ENCODE data around the gene USP17L21. TPM values are rescaled to one million over a fixed set of nuclear protein-coding genes. Genes with fewer than 3 reads are reported as not detected.
"Not testable (repeated sequence)": the region's sequence is repeated elsewhere in the genome, so short reads cannot be mapped to it uniquely, and the experiment has no call there.

The USP17L21 gene, protein sequence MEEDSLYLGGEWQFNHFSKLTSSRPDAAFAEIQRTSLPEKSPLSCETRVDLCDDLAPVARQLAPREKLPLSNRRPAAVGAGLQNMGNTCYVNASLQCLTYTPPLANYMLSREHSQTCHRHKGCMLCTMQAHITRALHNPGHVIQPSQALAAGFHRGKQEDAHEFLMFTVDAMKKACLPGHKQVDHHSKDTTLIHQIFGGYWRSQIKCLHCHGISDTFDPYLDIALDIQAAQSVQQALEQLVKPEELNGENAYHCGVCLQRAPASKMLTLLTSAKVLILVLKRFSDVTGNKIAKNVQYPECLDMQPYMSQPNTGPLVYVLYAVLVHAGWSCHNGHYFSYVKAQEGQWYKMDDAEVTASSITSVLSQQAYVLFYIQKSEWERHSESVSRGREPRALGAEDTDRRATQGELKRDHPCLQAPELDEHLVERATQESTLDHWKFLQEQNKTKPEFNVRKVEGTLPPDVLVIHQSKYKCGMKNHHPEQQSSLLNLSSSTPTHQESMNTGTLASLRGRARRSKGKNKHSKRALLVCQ
- polyA plus RNA-seq (2013) = not detected

DNA sequence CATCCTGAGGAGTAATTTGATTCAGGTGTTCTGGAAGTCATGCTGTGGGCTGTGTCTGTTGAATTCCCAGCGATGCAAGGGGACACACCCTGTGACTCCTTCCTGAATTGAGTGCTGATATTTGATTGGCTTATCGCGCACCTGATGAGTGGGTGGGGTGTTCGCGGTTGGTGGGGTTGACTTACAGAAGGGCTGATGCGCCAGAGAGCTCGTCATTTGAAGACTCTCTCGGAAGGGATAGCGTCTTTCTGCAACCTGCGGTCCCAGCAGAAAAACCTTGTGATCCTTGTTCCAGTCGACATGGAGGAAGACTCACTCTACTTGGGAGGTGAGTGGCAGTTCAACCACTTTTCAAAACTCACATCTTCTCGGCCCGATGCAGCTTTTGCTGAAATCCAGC, at the start of gene USP17L21:
TSS of gene USP17L21 (plus strand) at position 301 of the 400 bp plus-strand sequence. CDS start at position 301, 0 bp downstream.
- CTCF ChIA-PET; H3K27ac ChIP-seq (ENCODE audit: insufficient read depth in 1 of 2, low read depth in 1 of 2, low read length in 2 of 2, poor library complexity in 1 of 2, severe bottlenecking in 2 of 2); H3K4me3 ChIP-seq (ENCODE audit: control insufficient read depth in 1 of 7, extremely low read depth in 1 of 7, insufficient read depth in 4 of 7, low read depth in 2 of 7, low read length in 6 of 7); H3K36me3 ChIP-seq (ENCODE audit: control insufficient read depth in 4 of 4, insufficient read depth in 4 of 4, low read length in 3 of 4); DNase-seq; H3K9me3 ChIP-seq (ENCODE audit: control extremely low read depth in 1 of 5, control insufficient read depth in 4 of 5, insufficient read depth in 2 of 5, low read depth in 1 of 5, low read length in 4 of 5); H3K27me3 ChIP-seq (replicated peaks in 2 of 5; ENCODE audit: control insufficient read depth in 4 of 5, insufficient read depth in 5 of 5, low read length in 4 of 5); H3K4me1 ChIP-seq (ENCODE audit: control extremely low read depth in 1 of 4, control insufficient read depth in 4 of 4, insufficient read depth in 4 of 4, low read length in 3 of 4); POLR2A ChIA-PET: not testable (repeated sequence)
- WGBS (ENCODE audit: insufficient coverage) = no CpG with 5 or more reads among the region's 13 CpGs

DNA sequence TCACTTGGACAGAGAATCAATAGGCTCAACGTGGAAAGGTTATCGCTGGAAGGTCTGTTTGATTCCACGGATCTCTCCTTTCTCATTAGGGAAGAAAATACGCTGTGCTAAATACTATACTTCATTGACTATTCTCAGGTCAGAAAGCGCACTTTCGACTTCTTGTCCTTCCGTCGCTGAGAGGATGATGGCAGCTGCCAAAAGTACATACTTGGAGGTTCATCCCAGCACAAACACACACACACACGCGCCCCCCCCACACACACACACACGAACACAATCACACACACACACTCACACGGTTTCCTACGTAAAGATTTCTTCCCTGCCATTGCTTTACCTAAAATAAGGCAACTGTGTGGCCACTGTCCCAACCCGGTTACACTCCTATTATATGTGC, 48.0 kb upstream of the USP17L21 start:
- CTCF ChIA-PET; H3K36me3 ChIP-seq (ENCODE audit: control insufficient read depth in 4 of 4, insufficient read depth in 4 of 4, low read length in 3 of 4); DNase-seq; H3K27ac ChIP-seq (ENCODE audit: insufficient read depth in 1 of 2, low read depth in 1 of 2, low read length in 2 of 2, poor library complexity in 1 of 2, severe bottlenecking in 2 of 2); POLR2A ChIA-PET; H3K4me1 ChIP-seq (ENCODE audit: control extremely low read depth in 1 of 4, control insufficient read depth in 4 of 4, insufficient read depth in 4 of 4, low read length in 3 of 4); H3K4me3 ChIP-seq (ENCODE audit: control insufficient read depth in 1 of 7, extremely low read depth in 1 of 7, insufficient read depth in 4 of 7, low read depth in 2 of 7, low read length in 6 of 7); H3K27me3 ChIP-seq (replicated peaks in 2 of 5; ENCODE audit: control insufficient read depth in 4 of 5, insufficient read depth in 5 of 5, low read length in 4 of 5); H3K9me3 ChIP-seq (ENCODE audit: control extremely low read depth in 1 of 5, control insufficient read depth in 4 of 5, insufficient read depth in 2 of 5, low read depth in 1 of 5, low read length in 4 of 5): not testable (repeated sequence)
- 91% methylated on average over 8 of the region's 14 CpGs for WGBS (ENCODE audit: insufficient coverage)

DNA sequence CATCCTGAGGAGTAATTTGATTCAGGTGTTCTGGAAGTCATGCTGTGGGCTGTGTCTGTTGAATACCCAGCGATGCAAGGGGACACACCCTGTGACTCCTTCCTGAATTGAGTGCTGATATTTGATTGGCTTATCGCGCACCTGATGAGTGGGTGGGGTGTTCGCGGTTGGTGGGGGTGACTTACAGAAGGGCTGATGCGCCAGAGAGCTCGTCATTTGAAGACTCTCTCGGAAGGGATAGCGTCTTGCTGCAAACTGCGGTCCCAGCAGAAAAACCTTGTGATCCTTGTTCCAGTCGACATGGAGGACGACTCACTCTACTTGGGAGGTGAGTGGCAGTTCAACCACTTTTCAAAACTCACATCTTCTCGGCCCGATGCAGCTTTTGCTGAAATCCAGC, 47.6 kb upstream of the USP17L21 start, which contains the start of gene USP17L11:
TSS of gene USP17L11 (plus strand) at position 301 of the 400 bp plus-strand sequence. CDS start at position 301, 0 bp downstream.
- POLR2A ChIA-PET; H3K9me3 ChIP-seq (ENCODE audit: control extremely low read depth in 1 of 5, control insufficient read depth in 4 of 5, insufficient read depth in 2 of 5, low read depth in 1 of 5, low read length in 4 of 5); H3K36me3 ChIP-seq (ENCODE audit: control insufficient read depth in 4 of 4, insufficient read depth in 4 of 4, low read length in 3 of 4); H3K4me3 ChIP-seq (ENCODE audit: control insufficient read depth in 1 of 7, extremely low read depth in 1 of 7, insufficient read depth in 4 of 7, low read depth in 2 of 7, low read length in 6 of 7); CTCF ChIA-PET; H3K27ac ChIP-seq (ENCODE audit: insufficient read depth in 1 of 2, low read depth in 1 of 2, low read length in 2 of 2, poor library complexity in 1 of 2, severe bottlenecking in 2 of 2); H3K4me1 ChIP-seq (ENCODE audit: control extremely low read depth in 1 of 4, control insufficient read depth in 4 of 4, insufficient read depth in 4 of 4, low read length in 3 of 4); DNase-seq; H3K27me3 ChIP-seq (replicated peaks in 2 of 5; ENCODE audit: control insufficient read depth in 4 of 5, insufficient read depth in 5 of 5, low read length in 4 of 5): not testable (repeated sequence)
- WGBS (ENCODE audit: insufficient coverage) = no CpG with 5 or more reads among the region's 14 CpGs

DNA sequence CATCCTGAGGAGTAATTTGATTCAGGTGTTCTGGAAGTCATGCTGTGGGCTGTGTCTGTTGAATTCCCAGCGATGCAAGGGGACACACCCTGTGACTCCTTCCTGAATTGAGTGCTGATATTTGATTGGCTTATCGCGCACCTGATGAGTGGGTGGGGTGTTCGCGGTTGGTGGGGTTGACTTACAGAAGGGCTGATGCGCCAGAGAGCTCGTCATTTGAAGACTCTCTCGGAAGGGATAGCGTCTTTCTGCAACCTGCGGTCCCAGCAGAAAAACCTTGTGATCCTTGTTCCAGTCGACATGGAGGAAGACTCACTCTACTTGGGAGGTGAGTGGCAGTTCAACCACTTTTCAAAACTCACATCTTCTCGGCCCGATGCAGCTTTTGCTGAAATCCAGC, 42.8 kb upstream of the USP17L21 start, which contains the start of gene USP17L12:
TSS of gene USP17L12 (plus strand) at position 301 of the 400 bp plus-strand sequence. CDS start at position 301, 0 bp downstream.
- POLR2A ChIA-PET; CTCF ChIA-PET; H3K4me1 ChIP-seq (ENCODE audit: control extremely low read depth in 1 of 4, control insufficient read depth in 4 of 4, insufficient read depth in 4 of 4, low read length in 3 of 4); H3K36me3 ChIP-seq (ENCODE audit: control insufficient read depth in 4 of 4, insufficient read depth in 4 of 4, low read length in 3 of 4); H3K27me3 ChIP-seq (replicated peaks in 2 of 5; ENCODE audit: control insufficient read depth in 4 of 5, insufficient read depth in 5 of 5, low read length in 4 of 5); H3K4me3 ChIP-seq (ENCODE audit: control insufficient read depth in 1 of 7, extremely low read depth in 1 of 7, insufficient read depth in 4 of 7, low read depth in 2 of 7, low read length in 6 of 7); H3K27ac ChIP-seq (ENCODE audit: insufficient read depth in 1 of 2, low read depth in 1 of 2, low read length in 2 of 2, poor library complexity in 1 of 2, severe bottlenecking in 2 of 2); H3K9me3 ChIP-seq (ENCODE audit: control extremely low read depth in 1 of 5, control insufficient read depth in 4 of 5, insufficient read depth in 2 of 5, low read depth in 1 of 5, low read length in 4 of 5); DNase-seq: not testable (repeated sequence)
- WGBS (ENCODE audit: insufficient coverage) = no CpG with 5 or more reads among the region's 13 CpGs

DNA sequence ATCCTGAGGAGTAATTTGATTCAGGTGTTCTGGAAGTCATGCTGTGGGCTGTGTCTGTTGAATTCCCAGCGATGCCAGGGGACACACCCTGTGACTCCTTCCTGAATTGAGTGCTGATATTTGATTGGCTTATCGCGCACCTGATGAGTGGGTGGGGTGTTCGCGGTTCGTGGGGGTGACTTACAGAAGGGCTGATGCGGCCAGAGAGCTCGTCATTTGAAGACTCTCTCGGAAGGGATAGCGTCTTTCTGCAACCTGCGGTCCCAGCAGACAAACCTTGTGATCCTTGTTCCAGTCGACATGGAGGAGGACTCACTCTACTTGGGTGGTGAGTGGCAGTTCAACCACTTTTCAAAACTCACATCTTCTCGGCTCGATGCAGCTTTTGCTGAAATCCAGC, 38.1 kb upstream of the USP17L21 start, which contains the start of gene USP17L13:
TSS of gene USP17L13 (plus strand) at position 301 of the 400 bp plus-strand sequence. CDS start at position 301, 0 bp downstream.
- H3K9me3 ChIP-seq (ENCODE audit: control extremely low read depth in 1 of 5, control insufficient read depth in 4 of 5, insufficient read depth in 2 of 5, low read depth in 1 of 5, low read length in 4 of 5); H3K27ac ChIP-seq (ENCODE audit: insufficient read depth in 1 of 2, low read depth in 1 of 2, low read length in 2 of 2, poor library complexity in 1 of 2, severe bottlenecking in 2 of 2); H3K4me3 ChIP-seq (ENCODE audit: control insufficient read depth in 1 of 7, extremely low read depth in 1 of 7, insufficient read depth in 4 of 7, low read depth in 2 of 7, low read length in 6 of 7); H3K27me3 ChIP-seq (replicated peaks in 2 of 5; ENCODE audit: control insufficient read depth in 4 of 5, insufficient read depth in 5 of 5, low read length in 4 of 5); CTCF ChIA-PET; DNase-seq; H3K36me3 ChIP-seq (ENCODE audit: control insufficient read depth in 4 of 4, insufficient read depth in 4 of 4, low read length in 3 of 4); POLR2A ChIA-PET; H3K4me1 ChIP-seq (ENCODE audit: control extremely low read depth in 1 of 4, control insufficient read depth in 4 of 4, insufficient read depth in 4 of 4, low read length in 3 of 4): not testable (repeated sequence)
- WGBS (ENCODE audit: insufficient coverage) = no CpG with 5 or more reads among the region's 14 CpGs

DNA sequence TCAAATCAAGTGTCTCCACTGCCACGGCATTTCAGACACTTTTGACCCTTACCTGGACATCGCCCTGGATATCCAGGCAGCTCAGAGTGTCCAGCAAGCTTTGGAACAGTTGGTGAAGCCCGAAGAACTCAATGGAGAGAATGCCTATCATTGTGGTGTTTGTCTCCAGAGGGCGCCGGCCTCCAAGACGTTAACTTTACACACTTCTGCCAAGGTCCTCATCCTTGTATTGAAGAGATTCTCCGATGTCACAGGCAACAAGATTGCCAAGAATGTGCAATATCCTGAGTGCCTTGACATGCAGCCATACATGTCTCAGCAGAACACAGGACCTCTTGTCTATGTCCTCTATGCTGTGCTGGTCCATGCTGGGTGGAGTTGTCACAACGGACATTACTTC, 32.4 kb upstream of the USP17L21 start:
- H3K4me3 ChIP-seq (ENCODE audit: control insufficient read depth in 1 of 7, extremely low read depth in 1 of 7, insufficient read depth in 4 of 7, low read depth in 2 of 7, low read length in 6 of 7); H3K36me3 ChIP-seq (ENCODE audit: control insufficient read depth in 4 of 4, insufficient read depth in 4 of 4, low read length in 3 of 4); CTCF ChIA-PET; H3K4me1 ChIP-seq (ENCODE audit: control extremely low read depth in 1 of 4, control insufficient read depth in 4 of 4, insufficient read depth in 4 of 4, low read length in 3 of 4); H3K9me3 ChIP-seq (ENCODE audit: control extremely low read depth in 1 of 5, control insufficient read depth in 4 of 5, insufficient read depth in 2 of 5, low read depth in 1 of 5, low read length in 4 of 5); H3K27me3 ChIP-seq (replicated peaks in 2 of 5; ENCODE audit: control insufficient read depth in 4 of 5, insufficient read depth in 5 of 5, low read length in 4 of 5); H3K27ac ChIP-seq (ENCODE audit: insufficient read depth in 1 of 2, low read depth in 1 of 2, low read length in 2 of 2, poor library complexity in 1 of 2, severe bottlenecking in 2 of 2); DNase-seq; POLR2A ChIA-PET: not testable (repeated sequence)
- no CpG with 5 or more reads among the region's 8 CpGs for WGBS (ENCODE audit: insufficient coverage)

DNA sequence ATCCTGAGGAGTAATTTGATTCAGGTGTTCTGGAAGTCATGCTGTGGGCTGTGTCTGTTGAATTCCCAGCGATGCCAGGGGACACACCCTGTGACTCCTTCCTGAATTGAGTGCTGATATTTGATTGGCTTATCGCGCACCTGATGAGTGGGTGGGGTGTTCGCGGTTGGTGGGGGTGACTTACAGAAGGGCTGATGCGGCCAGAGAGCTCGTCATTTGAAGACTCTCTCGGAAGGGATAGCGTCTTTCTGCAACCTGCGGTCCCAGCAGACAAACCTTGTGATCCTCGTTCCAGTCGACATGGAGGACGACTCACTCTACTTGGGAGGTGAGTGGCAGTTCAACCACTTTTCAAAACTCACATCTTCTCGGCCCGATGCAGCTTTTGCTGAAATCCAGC, 28.6 kb upstream of the USP17L21 start, which contains the start of gene USP17L15:
TSS of gene USP17L15 (plus strand) at position 301 of the 400 bp plus-strand sequence. CDS start at position 301, 0 bp downstream.
- H3K27me3 ChIP-seq (replicated peaks in 2 of 5; ENCODE audit: control insufficient read depth in 4 of 5, insufficient read depth in 5 of 5, low read length in 4 of 5); H3K4me1 ChIP-seq (ENCODE audit: control extremely low read depth in 1 of 4, control insufficient read depth in 4 of 4, insufficient read depth in 4 of 4, low read length in 3 of 4); H3K27ac ChIP-seq (ENCODE audit: insufficient read depth in 1 of 2, low read depth in 1 of 2, low read length in 2 of 2, poor library complexity in 1 of 2, severe bottlenecking in 2 of 2); H3K9me3 ChIP-seq (ENCODE audit: control extremely low read depth in 1 of 5, control insufficient read depth in 4 of 5, insufficient read depth in 2 of 5, low read depth in 1 of 5, low read length in 4 of 5); DNase-seq; H3K4me3 ChIP-seq (ENCODE audit: control insufficient read depth in 1 of 7, extremely low read depth in 1 of 7, insufficient read depth in 4 of 7, low read depth in 2 of 7, low read length in 6 of 7); CTCF ChIA-PET; H3K36me3 ChIP-seq (ENCODE audit: control insufficient read depth in 4 of 4, insufficient read depth in 4 of 4, low read length in 3 of 4); POLR2A ChIA-PET: not testable (repeated sequence)
- no CpG with 5 or more reads among the region's 15 CpGs for WGBS (ENCODE audit: insufficient coverage)

Measured in common myeloid progenitor, CD34-positive (primary cell).